DMS114 treated with DMSO at 0.1 percent for 48 hours (cell line): ENCODE data around the gene PLA2G2D.

Source experiments
- DNase-seq: peaks from one replicate; lab custom pipeline; 2025; ENCODE audit not compliant: unreplicated experiment; lab: John Stamatoyannopoulos, UW

PLA2G2D gene

DNA sequence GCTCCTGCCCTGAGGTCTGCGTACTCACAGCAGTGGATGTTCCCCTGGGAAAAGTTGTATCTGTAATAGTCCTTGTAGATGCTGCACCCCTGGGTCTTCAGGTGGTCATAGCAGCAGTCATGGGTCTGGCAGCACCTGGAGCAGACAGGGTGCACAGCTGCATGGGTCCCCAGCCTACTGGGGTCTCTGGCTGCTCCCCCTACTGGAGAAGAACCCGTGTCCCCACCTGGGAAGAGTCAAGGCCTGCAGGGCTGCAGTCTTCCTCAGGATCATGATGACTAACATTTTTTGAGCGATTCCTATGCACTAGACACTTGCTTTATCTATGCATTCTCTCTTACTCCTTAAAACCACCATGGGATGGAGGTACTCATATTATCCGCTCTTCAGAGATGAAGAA lies 3.9 kb downstream of the PLA2G2D start:
- no peak for DNase-seq

DNA sequence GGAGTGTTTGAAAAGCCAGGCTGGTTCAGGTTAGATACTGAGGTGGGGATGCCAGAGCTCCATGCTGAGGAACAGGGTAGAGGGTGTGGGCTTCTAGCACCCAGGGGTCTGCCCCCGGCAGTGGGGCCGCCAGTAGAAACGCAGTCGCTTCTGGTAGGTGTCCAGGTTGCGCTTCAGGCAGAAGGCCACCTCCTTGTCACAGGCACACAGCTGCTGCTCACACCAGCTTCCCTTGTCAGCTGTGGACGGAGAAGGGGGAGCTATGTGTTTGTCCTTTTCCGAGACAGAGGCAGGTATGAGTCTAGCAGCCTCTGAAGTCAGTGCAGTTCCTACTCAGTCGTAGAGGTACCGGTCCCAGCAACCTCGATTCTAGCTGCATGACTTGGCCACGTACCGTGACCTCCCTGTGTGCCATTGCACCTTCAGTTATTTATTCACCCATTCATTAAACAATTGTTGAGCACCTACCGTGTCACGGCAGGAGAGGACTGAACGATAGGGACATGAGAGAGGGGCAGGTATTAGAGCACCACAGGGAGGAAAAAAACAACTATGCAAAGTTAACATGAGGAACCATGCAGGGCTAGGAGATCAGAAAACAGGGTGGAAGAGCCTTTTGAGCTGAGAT lies 5.2 kb downstream of the PLA2G2D start:
- DNase-seq: no peak

GRCh38 chr1:20112279-20113000 lies 6.9 kb downstream of the PLA2G2D start:
- DNase-seq: no peak

DNA sequence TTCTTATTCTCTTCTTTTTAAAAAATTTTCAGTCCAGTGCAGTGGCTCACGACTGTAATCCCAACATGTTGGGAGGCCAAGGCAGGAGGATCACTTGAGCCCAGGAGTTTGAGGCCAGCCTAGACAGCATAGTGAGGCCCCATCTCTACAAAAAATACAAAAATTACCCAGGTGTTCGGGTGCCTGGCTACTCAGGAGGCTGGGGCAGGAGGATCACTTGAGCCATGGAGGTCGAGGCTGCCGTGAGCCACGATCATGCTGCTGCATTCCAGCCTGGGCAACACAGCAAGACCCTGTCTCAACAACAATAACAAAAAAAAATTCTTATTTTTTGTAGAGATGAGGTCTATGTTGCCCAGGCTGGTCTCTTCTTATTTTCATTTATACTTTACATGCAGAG lies 7.9 kb downstream of the PLA2G2D start:
- no peak for DNase-seq

GRCh38 chr1:20110679-20111078 lies 8.7 kb downstream of the PLA2G2D start:
- DNase-seq: no peak

- DNase-seq: no peak
Observed at GRCh38 chr1:20109223-20109856, 10.0 kb downstream of the PLA2G2D start.

DNA sequence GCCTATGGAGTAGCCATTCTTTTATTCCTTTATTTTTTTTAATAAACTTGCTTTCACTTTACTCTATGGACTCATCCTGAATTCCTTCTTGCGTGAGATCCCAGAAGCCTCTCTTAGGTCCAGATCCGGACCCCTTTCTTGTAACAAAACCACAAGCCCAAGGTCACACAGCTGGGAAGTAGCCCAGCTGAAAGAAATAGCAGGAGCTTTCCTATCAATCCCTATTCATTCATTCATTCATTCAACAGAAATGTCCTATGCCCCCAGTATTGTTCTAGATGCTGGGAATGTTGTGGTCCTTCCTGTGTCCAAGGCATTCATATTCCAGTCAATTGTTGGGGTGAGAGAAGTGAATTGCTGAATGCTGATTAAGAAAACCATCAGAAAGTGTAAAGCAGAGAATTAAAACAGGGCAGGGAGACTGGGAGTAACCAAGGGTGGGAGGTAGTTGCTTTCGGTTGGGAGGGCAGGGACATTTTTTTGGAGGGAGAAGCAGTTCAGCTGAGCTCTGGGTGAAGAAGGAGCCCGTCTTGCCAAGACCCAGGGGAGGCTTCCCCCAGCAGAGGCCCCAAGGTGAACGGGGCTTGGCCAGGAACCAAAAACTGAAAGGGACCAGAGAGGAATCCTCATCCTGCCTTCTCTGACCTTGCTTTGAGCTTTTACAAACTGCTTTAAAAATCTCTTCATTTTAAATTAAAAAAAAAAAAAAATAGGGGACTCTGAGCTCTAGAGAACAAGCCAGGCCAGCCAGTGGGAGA lies 10.8 kb downstream of the PLA2G2D start:
- DNase-seq: no peak

DNA sequence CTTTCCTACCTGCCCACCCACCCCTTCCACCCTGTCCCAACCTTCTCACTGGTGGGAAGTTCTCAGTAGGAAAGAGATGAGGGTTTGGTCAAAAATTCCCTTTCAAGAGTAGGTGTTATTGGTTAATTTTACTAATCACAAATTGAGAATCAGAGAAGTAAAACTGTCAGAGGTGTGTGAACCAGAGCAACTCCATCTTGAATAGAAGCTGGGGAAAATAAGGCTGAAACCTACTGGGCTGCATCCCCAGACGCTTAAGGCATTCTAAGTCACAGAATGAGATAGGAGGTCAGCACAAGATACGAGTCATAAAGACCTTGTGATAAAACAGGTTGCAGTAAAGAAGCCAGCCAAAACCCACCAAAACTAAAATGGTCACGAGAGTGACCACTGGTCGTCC lies 11.5 kb downstream of the PLA2G2D start:
- no peak for DNase-seq

DNA sequence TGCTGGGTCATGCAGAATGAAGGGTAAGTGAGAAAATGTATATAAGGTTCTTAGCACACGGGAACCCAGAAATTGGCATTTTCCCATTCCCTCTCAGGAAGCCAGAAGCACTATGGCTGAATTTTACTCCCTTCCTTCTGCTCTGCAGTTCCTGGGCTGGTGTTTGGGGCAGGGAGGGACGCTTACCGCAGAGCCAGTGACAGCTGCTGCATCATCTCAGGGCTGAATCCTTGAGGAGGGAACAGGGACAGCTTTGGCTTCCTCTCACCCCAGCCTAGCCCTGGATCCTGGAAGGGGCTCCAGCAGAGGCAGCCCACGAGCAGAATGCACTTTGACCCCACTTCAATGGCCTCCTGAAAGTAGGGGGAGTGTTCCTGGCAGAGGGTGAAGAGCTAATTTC lies 12.0 kb downstream of the PLA2G2D start:
- no peak for DNase-seq

- DNase-seq: no peak
Observed at GRCh38 chr1:20105856-20106255, 13.5 kb downstream of the PLA2G2D start.

GRCh38 chr1:20102875-20103274 lies 16.5 kb downstream of the PLA2G2D start:
- DNase-seq: no peak

- DNase-seq: peak; percentile 61
Observed at GRCh38 chr1:20100632-20101355, 18.5 kb downstream of the PLA2G2D start.

DNA sequence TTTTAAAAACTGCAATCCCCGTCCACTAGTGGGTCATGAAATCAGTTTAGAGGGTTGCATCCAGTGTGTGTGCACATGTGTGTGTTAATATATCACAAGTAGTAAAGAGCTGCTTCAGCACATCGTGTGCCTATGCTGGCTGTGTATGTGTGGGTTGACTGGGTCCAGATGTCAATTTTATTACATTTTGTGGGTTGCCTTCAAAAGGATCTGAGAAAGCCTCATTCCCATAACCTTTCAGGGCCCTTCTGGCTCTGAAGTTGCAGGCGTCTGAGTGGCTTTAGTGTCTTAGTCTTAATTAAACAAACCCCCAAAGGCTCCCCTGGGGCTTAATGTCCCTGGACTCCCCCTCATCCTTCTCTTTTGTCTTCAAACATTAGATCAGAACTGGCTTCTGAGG lies 19.8 kb downstream of the PLA2G2D start:
- no peak for DNase-seq

DNA sequence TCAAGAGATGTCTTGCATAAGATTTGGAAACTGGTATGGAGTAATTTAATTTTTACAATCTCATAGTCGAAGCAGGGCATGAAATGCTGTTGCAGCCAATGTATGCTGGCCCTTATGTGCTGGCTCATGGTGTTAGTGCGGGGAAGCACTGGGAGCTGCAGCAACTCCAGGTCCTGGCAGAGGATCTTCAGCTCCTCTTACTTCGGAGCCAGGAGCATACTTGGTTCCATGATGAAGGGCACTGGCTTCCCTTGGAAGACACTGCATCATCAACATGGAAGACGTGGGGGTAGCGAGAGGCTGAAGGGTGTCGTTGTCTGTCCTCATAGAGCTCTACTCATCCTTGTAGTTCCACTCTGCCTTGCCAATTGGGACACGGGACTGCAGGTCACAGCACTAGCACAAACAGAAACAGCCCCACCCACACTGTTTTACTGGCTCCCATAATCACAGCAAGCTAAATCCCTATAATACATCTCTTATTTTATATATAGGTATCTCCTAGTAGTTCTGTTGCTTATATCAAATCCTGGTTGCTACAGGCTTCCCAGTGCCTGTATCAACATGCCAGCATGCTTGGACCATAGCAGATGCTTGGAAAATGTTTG lies 22.4 kb downstream of the PLA2G2D start:
- no peak for DNase-seq

DNA sequence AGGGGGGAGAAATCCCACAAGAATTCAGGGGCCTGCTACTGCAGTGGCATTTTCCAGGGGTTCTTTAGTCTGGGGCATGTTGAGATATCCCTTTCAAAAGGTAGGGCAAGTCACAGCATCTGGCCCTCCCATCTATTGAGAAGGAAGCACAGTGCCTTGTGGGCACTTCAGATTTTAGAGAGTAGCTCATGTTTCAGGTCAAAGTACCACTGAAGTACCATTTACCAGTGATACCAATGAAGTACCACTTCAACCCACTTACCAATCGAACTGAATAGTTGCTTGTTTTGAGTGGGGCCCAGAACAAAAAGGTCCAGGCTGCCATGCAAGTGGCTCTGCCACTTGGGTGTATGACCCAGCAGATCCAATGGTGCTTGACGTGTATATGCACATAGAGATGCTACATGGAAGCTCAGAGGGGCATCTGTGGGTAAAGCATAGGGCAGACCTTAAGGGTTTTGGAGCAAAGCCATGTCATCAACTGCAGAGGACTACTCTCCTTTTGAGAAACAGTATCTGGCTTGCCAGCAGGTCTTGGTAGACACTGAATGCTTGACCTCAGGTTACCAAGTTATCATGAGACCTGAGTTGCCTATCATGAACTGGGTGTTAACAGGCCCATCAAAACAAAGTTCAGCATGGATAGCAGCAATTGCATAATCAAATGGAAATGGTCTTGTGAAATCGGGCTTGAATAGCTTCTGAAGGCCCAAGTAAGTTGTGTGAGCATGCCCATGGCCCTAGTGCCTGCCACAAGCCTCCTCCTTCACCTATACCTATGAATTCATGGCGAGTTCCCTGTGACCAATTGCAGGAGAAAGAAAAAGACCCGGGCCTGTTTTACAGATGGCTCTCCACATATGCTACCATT lies 23.5 kb downstream of the PLA2G2D start:
- DNase-seq: no peak

GRCh38 chr1:20093940-20094391 lies 25.4 kb downstream of the PLA2G2D start:
- DNase-seq: no peak

- no peak for DNase-seq
Observed at GRCh38 chr1:20093303-20093702, 26.0 kb downstream of the PLA2G2D start.

DNA sequence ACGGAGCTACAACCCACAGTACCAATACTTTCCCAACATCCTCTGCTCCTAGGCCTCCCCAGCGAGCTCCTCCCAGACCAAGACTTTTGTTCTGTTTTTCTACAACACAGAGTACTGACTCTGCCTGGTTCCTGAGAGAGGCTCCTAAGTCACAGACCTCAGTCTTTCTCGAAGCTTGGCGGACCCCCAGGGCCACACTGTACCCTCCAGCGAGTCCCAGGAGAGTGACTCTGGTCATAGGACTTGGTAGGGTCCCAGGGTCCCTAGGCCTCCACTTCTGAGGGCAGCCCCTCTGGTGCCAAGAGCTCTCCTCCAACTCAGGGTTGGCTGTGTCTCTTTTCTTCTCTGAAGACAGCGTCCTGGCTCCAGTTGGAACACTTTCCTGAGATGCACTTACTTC lies 28.7 kb downstream of the PLA2G2D start:
- no peak for DNase-seq

GRCh38 chr1:20090119-20090518 lies 29.2 kb downstream of the PLA2G2D start:
- DNase-seq: no peak
